Body of pancreas (tissue), 4 donors: Measurements from ENCODE around the gene DHX30. TPM values are rescaled to one million over a fixed set of nuclear protein-coding genes. Genes with fewer than 3 reads are reported as not detected.
A peak's percentile ranks its signal among the peaks of the same experiment; 100 is the strongest.

Experiments
- ATAC-seq: fragments of 150-250 bp; one replicate; pipeline ENCODE4 v1.9.1; 2016
- DNase-seq, 4 donors: peaks; one replicate each; pipeline ENCODE4 v3.0.0-alpha.2; 2019
- H3K27ac ChIP-seq, 4 donors: fragments of 200-600 bp; sonication (generic); 1 replicate in 3 of 4; 2 replicates in 1 of 4; pipeline versions ENCODE4 v1.5.1 to v1.6.1; 2016 to 2019; ENCODE audit warnings: mild to moderate bottlenecking in 1 of 4, mixed read lengths in 1 of 4, moderate library complexity in 1 of 4
- H3K27me3 ChIP-seq, 2 donors: fragments of 200-600 bp; sonication (generic); one replicate each; pipeline ENCODE4 v1.6.0; 2016; ENCODE audit warnings: mild to moderate bottlenecking in 1 of 2
- H3K36me3 ChIP-seq, 2 donors: fragments of 200-600 bp; sonication (generic); replicated peaks in 1 of 2; 2 replicates each; pipeline ENCODE4 v1.5.1; 2016; ENCODE audit warnings: low read depth in 2 of 2; ENCODE audit not compliant: insufficient read depth in 1 of 2
- H3K4me1 ChIP-seq: fragments of 200-600 bp; sonication (generic); one replicate; pipeline ENCODE4 v1.6.0; 2016
- H3K4me3 ChIP-seq, 2 donors: fragments of 200-600 bp; sonication (generic); 1 replicate in 1 of 2; 2 replicates in 1 of 2; pipeline ENCODE4 v1.5.1; 2016 to 2019
- H3K9me3 ChIP-seq, 3 donors: fragments of 200-600 bp; sonication (generic); 1 replicate in 2 of 3; 2 replicates in 1 of 3; pipeline ENCODE4 v1.5.1; 2016
- CTCF ChIP-seq, 7 experiments: fragments of 450-650 bp in 4 of 7; fragments of 200-600 bp in 3 of 7; sonication (generic) in 3 of 7; IDR thresholded peaks; one replicate each; pipeline ENCODE4 v1.5.1; 2016 to 2019; ENCODE audit warnings: antibody characterized with exemption in 7 of 7
- POLR2A ChIP-seq, 3 donors: fragments of 450-650 bp; IDR thresholded peaks; one replicate each; pipeline ENCODE4 v1.6.1; 2016; ENCODE audit warnings: antibody characterized with exemption in 3 of 3, mild to moderate bottlenecking in 2 of 3
- WGBS, 2 donors: methylation state at CpG; one replicate each; pipeline ENCODE4 v1.1.5; 2017; 5-methylcytosine and 5-hydroxymethylcytosine counted together
- intact Hi-C: fragments of 100-400 bp; cut with DNase I; formaldehyde crosslinking; loops from one replicate; pipeline ENCODE4 v1.15.1; 2023
- microRNA counts, 2 donors: library from miRNA; unstranded; fragments of <30 nt; microRNA quantifications; one replicate each; lab custom pipeline; 2017
- microRNA-seq, 2 donors: library from miRNA; unstranded; fragments of <30 nt; microRNA quantifications; one replicate each; pipeline ENCODE4, GENCODE V29; 2016; ENCODE audit warnings: borderline number of aligned reads in 2 of 2, borderline replicate concordance in 2 of 2
- small RNA-seq: library from RNA; depleted of rRNA; stranded (forward); fragments of <200 nt; gene quantifications from one replicate; pipeline ENCODE3, GENCODE V24; 2016
- total RNA-seq, 2 donors: library from RNA; depleted of rRNA; stranded (reverse); fragments of >200 nt; gene quantifications; one replicate each; pipeline ENCODE4 v1.1.0, GENCODE V29; 2016

The DHX30 gene
- total RNA-seq, 2 donors from 2014 or later = 28.3 to 50.4 TPM

- ATAC-seq (peak; percentile 84), DNase-seq (peak in 3 of 4 donors; percentile 18 to 46 (median 18))
- Histone ChIP-seq H3K27ac (peak overlapping the region in 3 of 4 donors; percentile 12 to 62 (median 26)), H3K27me3 (no peaks in the 10 kb centered on the region), H3K4me3 (no peak overlapping the region), H3K36me3 (peaks cover 0 to 2% of the 10 kb centered on the region in 2 donors), H3K4me1 (peaks cover 39% of the 10 kb centered on the region), H3K9me3 (no peaks in the 10 kb centered on the region)
- no peak for TF ChIP-seq POLR2A (IDR thresholded peaks at IDR 0.05)
- TF ChIP-seq CTCF (IDR thresholded peaks at IDR 0.05) = no peak
- intact Hi-C loops = no loop called here
- 48 to 58% methylated on average over 3 of the region's 3 CpGs for WGBS, 2 donors
Measured at GRCh38 chr3:47899495-47900108, 96.7 kb downstream of the DHX30 start.

MicroRNA genes within 50 kb of the gene (microRNA counts, 767-probe panel; counts per million panel counts)
- 0 to 736 counts per million in 2 donors for microRNA hsa-miR-1226-3p (lab: Ali Mortazavi, UCI)

Small RNA genes lying within 50 kb of the gene (microRNA-seq; reads per million reads assigned to microRNA genes)
- 5.8 to 7.4 reads per million in 2 donors for gene MIR1226

Small RNA genes lying within 50 kb of the gene (small RNA-seq; reads per million reads assigned to genes)
- gene MIR1226 = not detected
- not detected for gene RF02271

Other genes starting within 250 kb of the DHX30 start
- gene CSPG5, start 224.3 kb upstream of the DHX30 start, total RNA-seq = under 1 TPM; 0.26 to 0.66 TPM
- 10 to 100 TPM; 25.9 to 34.3 TPM for gene SMARCC1, start 21.2 kb upstream of the DHX30 start, total RNA-seq
- 100 to 1,000 TPM in 1 of 2 donors, 10 to 100 TPM in 1; 70.6 to 101 TPM for gene MAP4, start 213.3 kb downstream of the DHX30 start, total RNA-seq